Karpas-422 (cell line): ENCODE data around the gene IL13. TPM values are rescaled to one million over a fixed set of nuclear protein-coding genes. Genes with fewer than 3 reads are reported as not detected.
"Not testable (repeated sequence)": the region's sequence is repeated elsewhere in the genome, so short reads cannot be mapped to it uniquely, and the experiment has no call there.

ENCODE experiments used
- DNase-seq: peaks from one replicate; pipeline ENCODE4 v3.0.0-alpha.2; 2015
- H2AFZ ChIP-seq: fragments of 200-600 bp; sonication (generic); 2 replicates; pipeline ENCODE4 v1.6.1; 2014; ENCODE audit warnings: antibody characterized with exemption, low read length, mixed read lengths
- H3K27ac ChIP-seq: fragments of 200-600 bp; sonication (generic); 2 replicates; pipeline ENCODE4 v1.5.1; 2014; ENCODE audit warnings: mild to moderate bottlenecking, low read length, moderate library complexity
- H3K27me3 ChIP-seq: fragments of 200-600 bp; sonication (generic); 2 replicates; pipeline ENCODE4 v1.6.1; 2014; ENCODE audit warnings: low read length, mixed read lengths
- H3K36me3 ChIP-seq: fragments of 200-600 bp; sonication (generic); 2 replicates; pipeline ENCODE4 v1.6.1; 2014; ENCODE audit warnings: low read length, mixed read lengths; ENCODE audit not compliant: insufficient read depth
- H3K4me1 ChIP-seq: fragments of 200-600 bp; sonication (generic); 2 replicates; pipeline ENCODE4 v1.6.1; 2014; ENCODE audit warnings: mild to moderate bottlenecking, low read length, mixed read lengths
- H3K4me2 ChIP-seq: fragments of 200-600 bp; sonication (generic); 2 replicates; pipeline ENCODE4 v1.6.1; 2014; ENCODE audit warnings: low read length, low read depth, mild to moderate bottlenecking; ENCODE audit not compliant: poor library complexity, severe bottlenecking
- H3K4me3 ChIP-seq: fragments of 200-600 bp; sonication (generic); 2 replicates; pipeline ENCODE4 v1.5.1; 2014; ENCODE audit warnings: mild to moderate bottlenecking, antibody characterized with exemption, low read length, mixed read lengths
- H3K79me2 ChIP-seq: fragments of 200-600 bp; sonication (generic); 2 replicates; pipeline ENCODE4 v1.6.1; 2014; ENCODE audit warnings: mild to moderate bottlenecking, low read length, mixed read lengths
- H3K9ac ChIP-seq: fragments of 200-600 bp; sonication (generic); 2 replicates; pipeline ENCODE4 v1.6.0; 2014; ENCODE audit warnings: low read length
- H3K9me2 ChIP-seq: fragments of 200-600 bp; sonication (generic), shearing (Covaris generic); replicated peaks from 2 replicates; pipeline ENCODE4 v1.6.0; 2014; ENCODE audit warnings: mild to moderate bottlenecking, low read length, moderate library complexity; ENCODE audit not compliant: insufficient read depth
- H3K9me3 ChIP-seq: fragments of 300-700, 200-600 bp; sonication (generic); 2 replicates; pipeline ENCODE4 v1.6.1; 2014; ENCODE audit warnings: low read length, mixed read lengths
- H4K20me1 ChIP-seq: fragments of 200-600 bp; sonication (generic); 2 replicates; pipeline ENCODE4 v1.6.1; 2014; ENCODE audit warnings: mild to moderate bottlenecking, antibody characterized with exemption, low read length, low read depth; ENCODE audit not compliant: insufficient read depth
- total RNA-seq: library from RNA; depleted of rRNA; stranded (reverse); fragments of >200 nt; shearing (Covaris generic); gene quantifications from 2 replicates; pipeline ENCODE4 v1.2.3, GENCODE V29; 2014; ENCODE audit warnings: low replicate concordance

The IL13 gene
- total RNA-seq, 1 experiment from 2014 or later = not detected

- DNase-seq, H2AFZ ChIP-seq, H4K20me1 ChIP-seq, H3K27ac ChIP-seq, H3K9ac ChIP-seq, H3K27me3 ChIP-seq, H3K9me2 ChIP-seq, H3K4me1 ChIP-seq, H3K9me3 ChIP-seq, H3K4me2 ChIP-seq, H3K4me3 ChIP-seq: not testable (repeated sequence)
- peaks cover 12% of the 10 kb centered on the region; the same call in 1 of the 2 replicates for H3K79me2 ChIP-seq
- peaks cover 24% of the 10 kb centered on the region; the same call in 1 of the 2 replicates for H3K36me3 ChIP-seq
These were observed 24.4 kb upstream of the IL13 start for GRCh38 chr5:132633587-132633986.

DNA sequence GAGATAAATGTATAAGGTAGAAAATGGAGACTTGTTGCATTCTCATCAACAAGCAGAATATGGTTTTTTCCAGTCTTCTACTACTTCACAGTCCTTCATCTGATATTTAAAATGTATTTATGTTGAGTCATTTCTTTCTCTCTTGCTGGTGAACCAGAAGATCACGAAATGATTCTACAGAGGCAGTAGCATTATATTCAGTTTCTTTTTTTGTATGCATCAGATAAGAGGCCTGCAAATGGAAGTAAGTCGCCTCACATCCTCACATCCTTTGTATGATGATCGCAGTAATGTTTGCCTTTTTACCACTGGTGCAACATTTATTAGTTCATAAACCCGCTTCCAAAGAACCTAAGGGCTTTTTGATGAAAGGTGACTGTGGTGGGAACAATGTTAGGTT lies 22.1 kb upstream of the IL13 start:
- Histone ChIP-seq H3K27ac (no peak overlapping the region), H3K27me3 (no peaks in the 10 kb centered on the region), H3K36me3 (peaks cover 40% of the 10 kb centered on the region), H4K20me1 (no peaks in the 10 kb centered on the region), H3K4me2 (no peak overlapping the region), H3K9me3 (no peaks in the 10 kb centered on the region), H3K79me2 (peaks cover 12% of the 10 kb centered on the region; the same call in 1 of the 2 replicates), H3K4me1 (no peaks in the 10 kb centered on the region), H3K9me2 (no peaks in the 10 kb centered on the region), H2AFZ (no peak overlapping the region), H3K4me3 (no peak overlapping the region), H3K9ac (no peak overlapping the region)
- no peak for DNase-seq

GRCh38 chr5:132637241-132637640 lies 20.7 kb upstream of the IL13 start:
- Histone ChIP-seq H3K4me3 (no peak overlapping the region), H2AFZ (no peak overlapping the region), H3K4me1 (no peaks in the 10 kb centered on the region), H3K9me2 (no peaks in the 10 kb centered on the region), H3K9me3 (no peaks in the 10 kb centered on the region), H3K79me2 (peaks cover 8% of the 10 kb centered on the region; the same call in 1 of the 2 replicates), H3K36me3 (peaks cover 53% of the 10 kb centered on the region), H3K9ac (no peak overlapping the region), H3K27me3 (no peaks in the 10 kb centered on the region), H3K27ac (no peak overlapping the region), H3K4me2 (no peak overlapping the region), H4K20me1 (no peaks in the 10 kb centered on the region)
- no peak for DNase-seq

DNA sequence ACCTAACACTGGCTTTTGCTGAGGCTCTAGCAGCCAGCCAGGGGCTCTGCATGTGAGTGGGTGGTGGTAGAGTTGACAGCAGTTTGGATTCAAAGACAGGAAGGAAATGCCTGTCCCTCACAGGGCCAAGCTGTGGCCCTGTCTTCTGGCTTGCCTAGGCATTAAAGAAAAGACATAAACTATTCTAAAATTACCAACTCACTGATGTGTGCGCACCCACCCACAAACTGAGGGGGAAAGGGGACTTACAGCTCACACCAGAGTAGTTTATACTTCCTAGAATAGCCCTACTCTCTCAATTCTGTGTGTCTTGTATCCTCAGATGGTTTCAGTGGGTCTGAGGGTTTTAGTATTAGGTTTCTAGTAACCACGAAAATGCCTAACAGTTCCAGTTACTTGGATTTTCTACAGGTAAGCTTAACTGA lies 18.3 kb upstream of the IL13 start:
- no peaks in the 10 kb centered on the region for H3K9me2 ChIP-seq
- peaks cover 4% of the 10 kb centered on the region; the same call in 1 of the 2 replicates for H3K79me2 ChIP-seq
- peaks cover 66% of the 10 kb centered on the region for H3K36me3 ChIP-seq
- no peaks in the 10 kb centered on the region for H4K20me1 ChIP-seq
- no peak overlapping the region for H2AFZ ChIP-seq
- no peak overlapping the region for H3K9ac ChIP-seq
- no peak overlapping the region for H3K27ac ChIP-seq
- DNase-seq = no peak
- no peak overlapping the region for H3K4me2 ChIP-seq
- no peaks in the 10 kb centered on the region for H3K4me1 ChIP-seq
- H3K9me3 ChIP-seq = no peaks in the 10 kb centered on the region
- H3K4me3 ChIP-seq = no peak overlapping the region
- H3K27me3 ChIP-seq = no peaks in the 10 kb centered on the region

DNA sequence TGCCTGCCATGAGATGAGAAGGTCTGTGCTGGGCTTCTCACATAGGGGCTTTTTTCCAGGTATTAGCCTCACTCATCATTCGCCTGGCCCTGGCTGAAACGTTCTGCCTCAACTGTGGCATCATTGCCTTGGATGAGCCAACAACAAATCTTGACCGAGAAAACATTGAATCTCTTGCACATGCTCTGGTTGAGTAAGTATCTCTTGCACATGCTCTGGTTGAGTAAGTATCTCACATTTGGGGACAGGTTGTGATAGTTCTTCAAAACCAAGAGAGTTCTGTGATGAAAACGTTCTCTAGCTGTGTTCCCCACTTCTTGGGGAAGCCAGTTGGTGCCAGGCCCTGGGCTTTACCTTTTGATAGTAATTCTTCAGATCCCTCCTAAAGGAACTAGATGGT lies 17.4 kb upstream of the IL13 start:
- Histone ChIP-seq H2AFZ (no peak overlapping the region), H4K20me1 (no peaks in the 10 kb centered on the region), H3K4me3 (no peak overlapping the region), H3K36me3 (peaks cover 66% of the 10 kb centered on the region), H3K79me2 (no peaks in the 10 kb centered on the region), H3K27ac (no peak overlapping the region), H3K27me3 (no peaks in the 10 kb centered on the region), H3K9ac (no peak overlapping the region), H3K4me2 (no peak overlapping the region), H3K9me3 (no peaks in the 10 kb centered on the region), H3K9me2 (no peaks in the 10 kb centered on the region), H3K4me1 (no peaks in the 10 kb centered on the region)
- no peak for DNase-seq

GRCh38 chr5:132641241-132641723 lies 16.7 kb upstream of the IL13 start:
- Histone ChIP-seq H4K20me1 (no peaks in the 10 kb centered on the region), H3K9ac (no peak overlapping the region), H3K4me1 (no peaks in the 10 kb centered on the region), H3K9me3 (no peaks in the 10 kb centered on the region), H3K4me2 (no peak overlapping the region), H3K36me3 (peaks cover 62% of the 10 kb centered on the region), H3K27ac (no peak overlapping the region), H3K27me3 (no peaks in the 10 kb centered on the region), H3K4me3 (no peak overlapping the region), H3K9me2 (no peaks in the 10 kb centered on the region), H2AFZ (no peak overlapping the region), H3K79me2 (no peaks in the 10 kb centered on the region)
- no peak for DNase-seq

DNA sequence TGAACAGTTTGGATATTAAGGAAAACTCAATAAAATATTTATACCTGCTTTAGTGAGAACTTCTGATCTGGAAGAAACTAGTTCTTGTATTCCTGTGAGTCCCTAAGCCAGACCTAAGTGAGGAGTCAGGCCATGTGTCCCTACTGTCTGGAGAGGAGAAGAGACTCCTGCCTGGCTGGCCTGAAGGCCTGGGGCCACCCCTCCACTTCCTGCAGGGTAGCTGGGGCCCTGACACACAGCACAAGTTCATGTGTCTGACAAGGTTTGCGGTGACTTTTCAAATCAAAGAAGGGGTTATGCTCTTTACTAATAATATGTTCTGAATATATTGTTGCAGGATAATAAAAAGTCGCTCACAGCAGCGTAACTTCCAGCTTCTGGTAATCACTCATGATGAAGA lies 16.1 kb upstream of the IL13 start:
- H4K20me1 ChIP-seq = no peaks in the 10 kb centered on the region
- H3K27me3 ChIP-seq = no peaks in the 10 kb centered on the region
- no peaks in the 10 kb centered on the region for H3K4me1 ChIP-seq
- H3K36me3 ChIP-seq = peaks cover 58% of the 10 kb centered on the region
- no peaks in the 10 kb centered on the region for H3K9me2 ChIP-seq
- H3K4me3 ChIP-seq = no peak overlapping the region
- H3K9me3 ChIP-seq = no peaks in the 10 kb centered on the region
- no peaks in the 10 kb centered on the region for H3K79me2 ChIP-seq
- no peak overlapping the region for H3K27ac ChIP-seq
- no peak overlapping the region for H2AFZ ChIP-seq
- H3K4me2 ChIP-seq = no peak overlapping the region
- no peak overlapping the region for H3K9ac ChIP-seq
- no peak for DNase-seq

GRCh38 chr5:132644177-132644576 lies 13.8 kb upstream of the IL13 start:
- no peak overlapping the region for H3K4me3 ChIP-seq
- H3K79me2 ChIP-seq = no peaks in the 10 kb centered on the region
- no peaks in the 10 kb centered on the region for H3K4me1 ChIP-seq
- H3K27me3 ChIP-seq = no peaks in the 10 kb centered on the region
- no peak overlapping the region for H3K4me2 ChIP-seq
- H4K20me1 ChIP-seq = no peaks in the 10 kb centered on the region
- no peak overlapping the region for H2AFZ ChIP-seq
- H3K27ac ChIP-seq = no peak overlapping the region
- no peak for DNase-seq
- H3K9me3 ChIP-seq = peaks cover 5% of the 10 kb centered on the region; the same call in 1 of the 2 replicates
- peaks cover 51% of the 10 kb centered on the region for H3K36me3 ChIP-seq
- H3K9ac ChIP-seq = no peak overlapping the region
- no peaks in the 10 kb centered on the region for H3K9me2 ChIP-seq
